AG10803 (cell line): ENCODE results near the gene GARS1.
A peak's percentile ranks its signal among the peaks of the same experiment; 100 is the strongest.

Source experiments
- DNase-seq: peaks from one replicate; pipeline ENCODE4 v3.0.0; 2010; ENCODE audit warnings: low read depth
- H3K4me3 ChIP-seq: 2 replicates; pipeline ENCODE4 v1.5.1; 2011; ENCODE audit warnings: mild to moderate bottlenecking, low read length, control low read depth
- TF ChIP-seq, protein P1 (sequence below): conservative IDR thresholded peaks from 2 replicates; pipeline ENCODE4 v1.5.1; 2011; ENCODE audit warnings: mild to moderate bottlenecking, low read length, control low read depth, inconsistent platforms

Gene GARS1

DNA sequence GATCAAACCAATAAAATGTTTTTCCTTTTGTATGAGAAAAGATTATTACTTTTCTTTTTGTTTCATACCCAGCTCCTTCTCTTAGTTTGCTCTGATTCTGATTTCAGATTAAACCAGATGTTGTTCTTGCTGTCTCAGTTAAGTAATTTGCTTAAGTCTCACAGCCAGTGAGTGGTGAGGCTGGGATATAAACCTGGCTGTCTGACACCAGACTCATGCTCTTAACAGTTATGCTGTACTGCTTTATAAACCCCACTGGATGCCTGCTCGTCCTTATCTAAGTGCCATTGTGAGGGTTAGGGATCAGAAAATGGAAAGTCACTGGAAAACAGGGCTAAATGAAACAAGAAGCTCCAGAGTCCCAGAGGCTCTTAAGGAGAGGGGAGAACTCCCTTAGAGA is 24.3 kb downstream of the GARS1 start:
- TF ChIP-seq, protein P1, sequence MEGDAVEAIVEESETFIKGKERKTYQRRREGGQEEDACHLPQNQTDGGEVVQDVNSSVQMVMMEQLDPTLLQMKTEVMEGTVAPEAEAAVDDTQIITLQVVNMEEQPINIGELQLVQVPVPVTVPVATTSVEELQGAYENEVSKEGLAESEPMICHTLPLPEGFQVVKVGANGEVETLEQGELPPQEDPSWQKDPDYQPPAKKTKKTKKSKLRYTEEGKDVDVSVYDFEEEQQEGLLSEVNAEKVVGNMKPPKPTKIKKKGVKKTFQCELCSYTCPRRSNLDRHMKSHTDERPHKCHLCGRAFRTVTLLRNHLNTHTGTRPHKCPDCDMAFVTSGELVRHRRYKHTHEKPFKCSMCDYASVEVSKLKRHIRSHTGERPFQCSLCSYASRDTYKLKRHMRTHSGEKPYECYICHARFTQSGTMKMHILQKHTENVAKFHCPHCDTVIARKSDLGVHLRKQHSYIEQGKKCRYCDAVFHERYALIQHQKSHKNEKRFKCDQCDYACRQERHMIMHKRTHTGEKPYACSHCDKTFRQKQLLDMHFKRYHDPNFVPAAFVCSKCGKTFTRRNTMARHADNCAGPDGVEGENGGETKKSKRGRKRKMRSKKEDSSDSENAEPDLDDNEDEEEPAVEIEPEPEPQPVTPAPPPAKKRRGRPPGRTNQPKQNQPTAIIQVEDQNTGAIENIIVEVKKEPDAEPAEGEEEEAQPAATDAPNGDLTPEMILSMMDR = no peak
- H3K4me3 ChIP-seq = no peak overlapping the region
- DNase-seq = no peak

DNA sequence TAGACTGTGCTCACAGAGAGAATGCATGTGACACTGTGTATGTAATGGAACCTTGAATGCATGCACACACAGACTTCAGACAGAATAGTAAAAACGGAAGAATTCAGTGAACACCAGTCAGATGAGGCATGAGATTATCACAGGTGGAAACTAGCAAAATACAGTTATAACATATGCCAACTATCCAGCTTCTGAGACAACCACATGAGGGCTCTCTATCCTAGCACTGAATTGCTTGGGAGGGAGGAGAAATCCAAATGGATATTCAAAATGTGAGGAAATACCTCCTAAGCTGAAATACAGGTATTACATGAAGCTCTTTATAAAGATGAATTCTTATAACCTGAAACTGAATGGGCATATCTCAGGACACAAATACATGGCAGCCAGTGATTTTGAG is 30.6 kb downstream of the GARS1 start:
- H3K4me3 ChIP-seq = no peak overlapping the region
- no peak for DNase-seq

DNA sequence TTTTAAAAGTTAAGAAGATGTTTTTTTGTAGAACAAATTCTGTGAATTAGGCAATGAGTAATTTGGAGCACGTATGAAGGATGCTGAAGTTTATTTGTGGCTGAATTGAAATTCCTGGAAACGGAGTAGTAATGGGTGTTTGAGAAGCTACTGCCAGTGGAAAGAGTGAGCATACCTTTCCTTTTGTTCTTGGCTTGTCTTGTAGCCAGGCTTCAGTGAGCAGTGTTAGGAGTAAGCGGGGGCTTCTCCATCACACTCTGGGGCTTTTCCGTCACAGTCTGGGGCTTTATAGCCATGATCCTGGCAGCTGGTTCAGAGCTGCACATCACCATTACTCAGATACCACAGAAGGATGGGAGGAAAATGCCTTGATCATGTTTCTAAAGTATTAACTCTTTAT is 32.3 kb downstream of the GARS1 start:
- no peak for DNase-seq
- no peak overlapping the region for H3K4me3 ChIP-seq
- TF ChIP-seq, protein P1 = no peak

More for the DNA sequence above, 30.6 kb downstream of the GARS1 start:
- TF ChIP-seq, protein P1 = no peak

DNA sequence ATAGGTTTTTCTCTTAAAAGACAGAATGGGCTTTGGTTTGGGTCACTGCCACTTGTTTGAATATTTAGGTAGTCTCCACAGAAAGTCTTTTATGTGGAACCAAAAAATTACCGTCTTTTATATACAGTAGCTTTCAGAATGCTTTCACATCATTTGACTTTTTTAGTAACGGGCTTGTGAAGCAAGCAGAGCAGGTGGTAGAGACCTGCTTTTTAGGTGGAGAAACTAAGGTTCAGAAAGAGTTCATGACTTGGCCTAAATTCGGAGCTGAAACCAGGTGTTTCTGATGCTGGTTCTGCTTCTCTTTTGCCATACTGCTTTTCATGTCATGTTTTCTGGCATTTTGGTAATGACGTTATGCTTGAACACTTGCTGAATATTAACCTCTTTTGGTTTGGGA is 36.3 kb downstream of the GARS1 start:
- H3K4me3 ChIP-seq = no peak overlapping the region
- DNase-seq = no peak
- TF ChIP-seq, protein P1 = no peak

DNA sequence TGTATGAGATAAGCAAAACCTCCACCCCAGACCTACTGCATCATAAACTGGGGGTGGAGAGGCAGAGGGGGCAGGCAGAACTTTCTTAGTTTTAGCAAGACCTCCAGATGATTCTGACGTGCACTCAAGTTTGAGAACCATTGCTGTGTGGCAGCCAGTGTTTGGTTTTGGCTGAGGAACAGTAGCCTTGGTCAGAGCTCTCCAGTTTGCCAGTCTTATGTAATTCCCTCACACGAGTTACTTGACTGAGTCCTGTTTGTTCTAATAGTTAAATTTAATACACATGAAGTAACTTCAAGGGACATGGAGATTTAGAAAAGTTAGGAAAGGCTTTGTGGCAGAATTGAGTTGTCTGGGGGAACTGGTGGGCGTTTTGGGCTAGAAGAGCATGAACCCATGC is 38.5 kb downstream of the GARS1 start:
- no peak overlapping the region for H3K4me3 ChIP-seq
- peak; percentile 11 for DNase-seq
- TF ChIP-seq, protein P1 = no peak

DNA sequence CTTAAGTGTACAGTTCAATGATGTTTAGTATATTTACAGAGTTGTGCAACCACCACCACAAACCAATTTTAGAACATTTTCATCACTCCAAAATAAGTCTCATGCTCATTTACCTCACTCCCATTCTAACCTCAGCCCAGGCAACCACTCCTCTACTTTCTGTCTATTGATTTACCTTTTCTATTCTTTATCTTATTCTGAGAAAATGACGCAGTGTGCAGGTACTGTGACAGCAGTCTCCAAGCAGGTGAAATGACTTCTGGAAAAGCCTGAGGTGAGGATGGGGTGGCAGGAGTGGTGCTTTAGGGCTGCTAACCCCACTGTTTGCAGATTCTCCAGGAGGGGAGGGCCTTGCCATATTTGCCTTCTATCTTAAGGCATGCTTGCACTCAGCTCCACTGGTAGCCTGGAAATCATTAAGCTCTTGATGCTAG is 39.5 kb downstream of the GARS1 start:
- TF ChIP-seq, protein P1 = no peak
- no peak overlapping the region for H3K4me3 ChIP-seq
- DNase-seq = no peak

DNA sequence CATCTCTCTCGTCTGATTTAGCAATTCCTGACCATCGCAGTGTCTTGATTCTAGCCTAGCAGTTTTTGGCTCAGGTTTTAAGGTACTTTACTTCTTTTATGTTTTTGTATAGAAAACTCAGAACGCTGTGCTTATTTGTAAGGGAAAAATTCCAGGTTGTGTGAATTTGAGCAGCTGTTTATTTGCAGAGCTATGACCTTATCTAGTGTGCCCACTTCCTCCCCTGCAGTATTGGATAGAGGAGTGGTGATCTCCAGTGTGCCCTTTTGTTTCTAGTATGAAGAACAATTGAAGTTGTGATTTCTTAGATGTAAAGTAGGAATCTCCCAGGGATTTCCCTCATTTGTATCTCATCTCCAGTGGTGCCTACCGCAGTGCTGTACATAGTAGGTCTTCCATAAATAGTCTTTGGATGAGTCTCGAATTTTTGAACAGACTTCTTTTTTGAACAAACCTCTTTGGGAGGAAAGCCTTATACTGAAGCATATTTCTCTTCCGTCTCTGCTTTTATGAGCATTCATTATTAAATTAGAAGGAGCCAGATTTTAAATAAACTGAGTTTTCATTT is 40.0 kb downstream of the GARS1 start:
- H3K4me3 ChIP-seq = no peak overlapping the region
- TF ChIP-seq, protein P1 = no peak
- DNase-seq = no peak
